Activated T-helper 17 cell treated with anti-CD3 and anti-CD28 coated beads, Interleukin-2, amount 50 U/mL, for 72 hours (primary cell): Measurements from ENCODE around the gene KLHL7. TPM values are rescaled to one million over a fixed set of nuclear protein-coding genes. Genes with fewer than 3 reads are reported as not detected.

Experiments
- ATAC-seq: fragments of 150-1000 bp; cut with Tn5 transposase; replicated peaks from 2 replicates; pipeline ENCODE4 v1.10.0; 2021; ENCODE audit warnings: mild to moderate bottlenecking, moderate library complexity
- H3K27ac Mint-ChIP-seq: one replicate; pipeline ENCODE4 v1.8.0; 2022; ENCODE audit warnings: mixed read lengths
- H3K27me3 Mint-ChIP-seq: one replicate; pipeline ENCODE4 v1.8.0; 2022; ENCODE audit warnings: mixed read lengths
- H3K36me3 Mint-ChIP-seq: one replicate; pipeline ENCODE4 v1.8.0; 2022; ENCODE audit warnings: low read depth, mild to moderate bottlenecking, mixed read lengths
- H3K4me1 Mint-ChIP-seq: one replicate; pipeline ENCODE4 v1.8.0; 2022; ENCODE audit warnings: mixed read lengths
- H3K4me3 Mint-ChIP-seq: one replicate; pipeline ENCODE4 v1.8.0; 2022; ENCODE audit warnings: mild to moderate bottlenecking, mixed read lengths
- H3K9me3 Mint-ChIP-seq: one replicate; pipeline ENCODE4 v1.8.0; 2022; ENCODE audit warnings: mixed read lengths
- total RNA-seq, 2 donors: library from RNA; stranded (reverse); gene quantifications; one replicate each; pipeline ENCODE4 v1.2.3, GENCODE V29; 2022

The KLHL7 gene
- total RNA-seq, 2 donors from 2014 or later, result 15.0 to 19.4 TPM

GRCh38 chr7:23098029-23098428 is 7.6 kb upstream of the KLHL7 start:
- Mint-ChIP-seq H3K27ac (no peak overlapping the region), H3K4me1 (no peaks in the 10 kb centered on the region), H3K9me3 (no peaks in the 10 kb centered on the region), H3K27me3 (no peaks in the 10 kb centered on the region), H3K36me3 (no peaks in the 10 kb centered on the region), H3K4me3 (no peak overlapping the region)
- no peak for ATAC-seq

GRCh38 chr7:23098460-23098859 is 7.1 kb upstream of the KLHL7 start:
- H3K4me3 Mint-ChIP-seq, result no peak overlapping the region
- H3K36me3 Mint-ChIP-seq, result no peaks in the 10 kb centered on the region
- H3K4me1 Mint-ChIP-seq, result no peaks in the 10 kb centered on the region
- no peak overlapping the region for H3K27ac Mint-ChIP-seq
- H3K9me3 Mint-ChIP-seq, result no peaks in the 10 kb centered on the region
- H3K27me3 Mint-ChIP-seq, result no peaks in the 10 kb centered on the region
- no peak for ATAC-seq

GRCh38 chr7:23100697-23101096 is 4.9 kb upstream of the KLHL7 start:
- no peaks in the 10 kb centered on the region for H3K4me1 Mint-ChIP-seq
- no peak overlapping the region for H3K27ac Mint-ChIP-seq
- H3K4me3 Mint-ChIP-seq, result no peak overlapping the region

GRCh38 chr7:23105086-23105643 is 420 bp upstream of the KLHL7 start:
- Mint-ChIP-seq H3K27ac (peak overlapping the region; percentile 94), H3K36me3 (no peaks in the 10 kb centered on the region), H3K4me3 (peak overlapping the region; percentile 95), H3K9me3 (no peaks in the 10 kb centered on the region), H3K4me1 (peaks cover 25% of the 10 kb centered on the region), H3K27me3 (no peaks in the 10 kb centered on the region)
- peak; percentile 38 for ATAC-seq

More at GRCh38 chr7:23100697-23101096, 4.9 kb upstream of the KLHL7 start:
- H3K27me3 Mint-ChIP-seq, result no peaks in the 10 kb centered on the region
- ATAC-seq, result no peak
- H3K9me3 Mint-ChIP-seq, result no peaks in the 10 kb centered on the region
- H3K36me3 Mint-ChIP-seq, result no peaks in the 10 kb centered on the region

- H3K27ac Mint-ChIP-seq, result peak overlapping the region; percentile 94
- peak overlapping the region; percentile 95 for H3K4me3 Mint-ChIP-seq
- H3K36me3 Mint-ChIP-seq, result no peaks in the 10 kb centered on the region
- no peaks in the 10 kb centered on the region for H3K9me3 Mint-ChIP-seq
- no peaks in the 10 kb centered on the region for H3K27me3 Mint-ChIP-seq
- peak; percentile 50 for ATAC-seq
- H3K4me1 Mint-ChIP-seq, result peaks cover 30% of the 10 kb centered on the region
Observed at GRCh38 chr7:23106057-23106822, 655 bp downstream of the KLHL7 start.

- H3K4me1 Mint-ChIP-seq, result peaks cover 30% of the 10 kb centered on the region
- no peaks in the 10 kb centered on the region for H3K9me3 Mint-ChIP-seq
- H3K27me3 Mint-ChIP-seq, result no peaks in the 10 kb centered on the region
- ATAC-seq, result no peak
- H3K27ac Mint-ChIP-seq, result peak overlapping the region; percentile 94
- no peaks in the 10 kb centered on the region for H3K36me3 Mint-ChIP-seq
- H3K4me3 Mint-ChIP-seq, result peak overlapping the region; percentile 95
Observed at GRCh38 chr7:23106823-23107663, 1.5 kb downstream of the KLHL7 start.

- H3K27ac Mint-ChIP-seq, result no peak overlapping the region
- peak overlapping the region; percentile 95 for H3K4me3 Mint-ChIP-seq
- no peaks in the 10 kb centered on the region for H3K36me3 Mint-ChIP-seq
Observed at GRCh38 chr7:23107781-23108180, 2.2 kb downstream of the KLHL7 start.

GRCh38 chr7:23108995-23109394 is 3.4 kb downstream of the KLHL7 start:
- peaks cover 30% of the 10 kb centered on the region for H3K4me1 Mint-ChIP-seq
- H3K36me3 Mint-ChIP-seq, result no peaks in the 10 kb centered on the region
- no peak overlapping the region for H3K27ac Mint-ChIP-seq
- H3K9me3 Mint-ChIP-seq, result no peaks in the 10 kb centered on the region
- H3K27me3 Mint-ChIP-seq, result no peaks in the 10 kb centered on the region
- H3K4me3 Mint-ChIP-seq, result no peak overlapping the region
- no peak for ATAC-seq

More at GRCh38 chr7:23107781-23108180, 2.2 kb downstream of the KLHL7 start:
- ATAC-seq, result no peak
- Mint-ChIP-seq H3K27me3 (no peaks in the 10 kb centered on the region), H3K9me3 (no peaks in the 10 kb centered on the region), H3K4me1 (peaks cover 30% of the 10 kb centered on the region)

GRCh38 chr7:23109470-23109869 is 3.9 kb downstream of the KLHL7 start:
- Mint-ChIP-seq H3K27me3 (no peaks in the 10 kb centered on the region), H3K36me3 (no peaks in the 10 kb centered on the region), H3K9me3 (no peaks in the 10 kb centered on the region), H3K4me3 (no peak overlapping the region), H3K27ac (no peak overlapping the region), H3K4me1 (peaks cover 30% of the 10 kb centered on the region)
- ATAC-seq, result no peak

GRCh38 chr7:23114896-23115295 is 9.3 kb downstream of the KLHL7 start:
- Mint-ChIP-seq H3K27ac (no peak overlapping the region), H3K9me3 (no peaks in the 10 kb centered on the region), H3K4me1 (peaks cover 7% of the 10 kb centered on the region), H3K36me3 (no peaks in the 10 kb centered on the region), H3K27me3 (no peaks in the 10 kb centered on the region), H3K4me3 (no peak overlapping the region)
- ATAC-seq, result no peak

GRCh38 chr7:23115991-23116390 is 10.4 kb downstream of the KLHL7 start:
- peaks cover 3% of the 10 kb centered on the region for H3K4me1 Mint-ChIP-seq
- ATAC-seq, result no peak
- H3K27me3 Mint-ChIP-seq, result no peaks in the 10 kb centered on the region
- peaks cover 5% of the 10 kb centered on the region for H3K36me3 Mint-ChIP-seq
- no peak overlapping the region for H3K27ac Mint-ChIP-seq
- H3K9me3 Mint-ChIP-seq, result no peaks in the 10 kb centered on the region
- no peak overlapping the region for H3K4me3 Mint-ChIP-seq

- no peak overlapping the region for H3K4me3 Mint-ChIP-seq
- H3K27me3 Mint-ChIP-seq, result no peaks in the 10 kb centered on the region
- no peak for ATAC-seq
- no peaks in the 10 kb centered on the region for H3K9me3 Mint-ChIP-seq
- no peak overlapping the region for H3K27ac Mint-ChIP-seq
- peaks cover 4% of the 10 kb centered on the region for H3K4me1 Mint-ChIP-seq
- peaks cover 13% of the 10 kb centered on the region for H3K36me3 Mint-ChIP-seq
Observed at GRCh38 chr7:23117841-23118240, 12.3 kb downstream of the KLHL7 start.

GRCh38 chr7:23120106-23120505 is 14.5 kb downstream of the KLHL7 start:
- H3K9me3 Mint-ChIP-seq, result no peaks in the 10 kb centered on the region
- no peak overlapping the region for H3K27ac Mint-ChIP-seq
- H3K36me3 Mint-ChIP-seq, result peaks cover 28% of the 10 kb centered on the region
- peak; percentile 57 for ATAC-seq
- H3K4me1 Mint-ChIP-seq, result peaks cover 4% of the 10 kb centered on the region
- H3K4me3 Mint-ChIP-seq, result no peak overlapping the region
- no peaks in the 10 kb centered on the region for H3K27me3 Mint-ChIP-seq

- H3K4me3 Mint-ChIP-seq, result no peak overlapping the region
- no peaks in the 10 kb centered on the region for H3K27me3 Mint-ChIP-seq
- ATAC-seq, result no peak
- no peaks in the 10 kb centered on the region for H3K9me3 Mint-ChIP-seq
- no peak overlapping the region for H3K27ac Mint-ChIP-seq
- peaks cover 4% of the 10 kb centered on the region for H3K4me1 Mint-ChIP-seq
- H3K36me3 Mint-ChIP-seq, result peaks cover 36% of the 10 kb centered on the region
Observed at GRCh38 chr7:23121165-23121564, 15.6 kb downstream of the KLHL7 start.
